ENCODE measurements around the gene SLC35F6.
"Not testable (repeated sequence)": the region's sequence is repeated elsewhere in the genome, so short reads cannot be mapped to it uniquely, and the experiment has no call there.

Gene SLC35F6

DNA sequence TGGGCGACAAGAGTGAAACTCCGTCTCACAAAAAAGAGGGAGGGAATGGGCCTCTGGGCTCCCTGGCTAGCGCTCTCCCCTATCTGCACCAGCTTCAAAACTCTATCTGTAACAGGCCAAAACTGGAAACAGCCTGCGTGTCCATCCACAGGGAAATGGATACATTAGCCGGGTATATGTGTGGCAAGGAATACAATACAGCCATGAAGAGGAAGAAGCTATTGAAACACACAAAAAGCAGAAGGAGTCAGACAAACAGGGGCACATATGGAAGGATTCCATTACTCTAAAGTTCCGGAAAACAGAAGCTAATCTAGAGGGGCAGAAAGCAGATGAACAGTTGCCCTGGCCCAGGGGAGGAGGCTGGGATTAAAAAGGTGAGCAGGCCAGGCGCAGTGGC, 24.6 kb upstream of the SLC35F6 start:
- H3K4me1 Mint-ChIP-seq (ENCODE audit: low read depth), result no peaks in the 10 kb centered on the region
- no peaks in the 10 kb centered on the region for H3K36me3 Mint-ChIP-seq (ENCODE audit: low read depth)
- H3K4me3 Mint-ChIP-seq, result no peak overlapping the region
- peaks cover 19% of the 10 kb centered on the region for H3K27me3 Mint-ChIP-seq
- no peak overlapping the region for H3K27ac Mint-ChIP-seq
- H3K9me3 Mint-ChIP-seq, result no peaks in the 10 kb centered on the region
- intact Hi-C loops (cut with micrococcal nuclease), result no loop called here

DNA sequence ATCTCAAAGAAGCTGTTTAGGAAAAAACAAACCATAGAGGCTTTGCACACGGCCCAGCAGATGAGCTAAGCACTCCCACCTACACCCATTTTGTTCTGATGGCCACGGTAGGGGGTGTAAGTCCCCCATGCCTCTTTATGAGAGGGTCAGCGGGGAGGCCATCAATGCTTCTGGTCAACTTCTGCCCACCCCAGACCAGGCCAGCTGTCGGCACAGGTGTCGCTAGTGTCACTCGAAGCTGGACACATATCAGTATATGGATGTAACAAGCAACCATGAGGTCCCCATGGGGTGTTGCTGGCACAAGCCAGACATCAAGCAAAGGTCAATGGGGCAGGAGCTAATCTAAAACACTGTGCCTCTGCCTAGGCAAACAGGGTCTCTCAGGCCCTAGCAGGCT, 23.7 kb upstream of the SLC35F6 start:
- no peaks in the 10 kb centered on the region for H3K36me3 Mint-ChIP-seq (ENCODE audit: low read depth)
- no peak overlapping the region for H3K27ac Mint-ChIP-seq
- no peaks in the 10 kb centered on the region for H3K9me3 Mint-ChIP-seq
- no peak overlapping the region for H3K4me3 Mint-ChIP-seq
- no peaks in the 10 kb centered on the region for H3K4me1 Mint-ChIP-seq (ENCODE audit: low read depth)
- intact Hi-C loops (cut with micrococcal nuclease), result no loop called here
- H3K27me3 Mint-ChIP-seq, result peaks cover 21% of the 10 kb centered on the region

DNA sequence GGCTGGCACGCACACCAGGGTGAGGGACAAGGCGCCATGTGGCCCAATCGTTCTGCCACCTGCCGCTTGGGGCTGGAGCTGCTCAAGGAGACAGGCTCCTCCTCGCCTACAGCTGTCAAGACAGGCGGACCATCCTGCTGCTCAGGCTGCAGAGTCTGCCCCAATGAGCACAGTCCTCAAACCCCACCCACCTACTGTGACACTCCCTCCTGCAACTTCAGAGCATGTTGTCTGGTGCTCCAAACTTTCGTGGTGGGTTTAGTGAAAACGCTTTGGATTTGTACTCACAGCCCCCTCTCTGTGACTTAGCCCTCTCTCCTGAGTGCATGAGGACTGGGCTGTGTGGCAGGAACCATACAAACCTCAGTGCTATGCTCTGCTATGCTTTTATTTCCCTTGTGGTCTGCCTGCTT, 23.2 kb upstream of the SLC35F6 start:
- H3K36me3 Mint-ChIP-seq (ENCODE audit: low read depth), result no peaks in the 10 kb centered on the region
- H3K27ac Mint-ChIP-seq, result no peak overlapping the region
- no peak overlapping the region for H3K4me3 Mint-ChIP-seq
- H3K9me3 Mint-ChIP-seq, result no peaks in the 10 kb centered on the region
- peaks cover 21% of the 10 kb centered on the region for H3K27me3 Mint-ChIP-seq
- intact Hi-C loops (cut with micrococcal nuclease), result no loop called here
- no peaks in the 10 kb centered on the region for H3K4me1 Mint-ChIP-seq (ENCODE audit: low read depth)

DNA sequence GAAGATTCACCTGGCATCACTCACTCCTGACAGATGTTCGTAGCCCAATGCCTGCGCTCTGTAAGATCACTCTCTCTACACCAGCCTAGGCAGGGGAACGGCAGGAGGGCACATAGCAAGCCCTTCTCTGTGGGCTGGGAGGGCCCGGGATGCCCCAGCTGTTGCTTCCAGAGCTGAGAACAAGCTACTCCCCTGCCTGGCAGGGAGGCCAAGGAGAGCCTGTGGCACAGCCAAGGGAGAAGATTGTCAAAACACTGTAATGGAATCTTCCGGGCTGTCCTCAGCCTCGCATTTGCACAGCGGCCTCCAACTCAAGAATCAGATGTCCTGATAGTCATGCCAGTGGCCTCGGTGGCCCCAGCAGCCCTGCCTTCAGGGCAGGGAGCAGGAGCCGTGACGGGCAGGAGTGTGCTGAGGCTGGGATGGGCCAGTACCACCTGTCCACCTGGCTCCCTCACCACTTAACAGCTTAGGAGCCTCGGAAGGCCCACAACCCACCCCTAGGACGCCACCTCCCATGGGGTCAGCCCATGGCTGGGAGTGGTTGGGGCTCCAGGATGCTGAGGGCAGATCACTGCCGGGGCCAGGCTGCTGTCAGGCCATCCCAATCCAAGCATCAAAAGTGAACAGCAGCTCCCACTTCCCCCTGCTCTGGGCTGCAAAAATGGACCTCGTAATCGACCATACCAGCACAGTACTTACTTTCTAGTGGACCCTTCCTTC, 21.9 kb upstream of the SLC35F6 start:
- Mint-ChIP-seq H3K27me3 (peaks cover 21% of the 10 kb centered on the region), H3K9me3 (no peaks in the 10 kb centered on the region), H3K4me1 (ENCODE audit: low read depth) (no peaks in the 10 kb centered on the region), H3K4me3 (no peak overlapping the region), H3K27ac (no peak overlapping the region), H3K36me3 (ENCODE audit: low read depth) (no peaks in the 10 kb centered on the region)
- intact Hi-C loops (cut with micrococcal nuclease), result no loop called here

DNA sequence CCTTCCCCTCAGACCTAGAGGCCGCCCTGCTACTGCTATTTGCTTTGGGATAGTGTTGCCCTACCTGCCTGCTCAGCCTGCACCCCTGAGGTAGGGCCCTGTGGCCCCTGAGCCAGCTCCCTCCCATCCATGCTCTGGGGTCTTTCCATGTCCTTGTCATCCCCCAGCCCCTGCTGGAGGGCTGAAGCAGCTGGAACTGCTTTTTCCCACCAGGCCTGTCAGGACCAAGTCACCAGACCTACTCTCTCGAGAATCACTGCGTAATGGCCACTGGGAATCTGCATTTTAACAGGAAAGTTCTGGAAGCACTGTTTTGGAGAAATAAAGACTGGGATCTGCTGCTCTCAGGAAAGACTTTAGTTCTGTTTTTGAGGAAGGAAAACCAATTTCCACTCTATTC, 20.2 kb upstream of the SLC35F6 start:
- H3K27ac Mint-ChIP-seq, result no peak overlapping the region
- intact Hi-C loops (cut with micrococcal nuclease), result no loop called here

DNA sequence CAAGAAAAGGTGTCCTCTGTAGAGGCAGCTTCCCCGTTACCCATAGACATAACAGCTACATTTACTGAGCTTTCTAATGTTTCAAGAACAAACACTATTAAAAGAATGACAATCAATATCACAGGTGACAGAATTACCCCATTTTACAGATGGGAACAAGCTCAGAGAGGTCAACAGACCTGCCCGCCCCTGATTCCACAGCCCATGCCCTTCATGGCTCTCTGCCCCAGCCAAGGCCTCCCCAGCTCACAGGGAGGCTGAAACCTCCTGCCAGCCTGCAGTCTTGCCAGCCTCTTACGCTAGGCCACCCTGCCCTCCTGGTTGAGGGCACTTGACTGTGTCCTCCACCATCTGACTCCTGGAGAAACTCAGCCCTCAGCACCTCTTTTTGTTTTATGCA, 19.1 kb upstream of the SLC35F6 start:
- intact Hi-C loops (cut with micrococcal nuclease), result loop anchor here (1.0 kb wide), 1 partner anchor 140 kb away; no protein-coding TSS in a partner anchor
- H3K9me3 Mint-ChIP-seq, result no peaks in the 10 kb centered on the region
- H3K27me3 Mint-ChIP-seq, result peaks cover 15% of the 10 kb centered on the region
- no peak overlapping the region for H3K27ac Mint-ChIP-seq
- H3K36me3 Mint-ChIP-seq (ENCODE audit: low read depth), result no peaks in the 10 kb centered on the region
- H3K4me3 Mint-ChIP-seq, result no peak overlapping the region
- peaks cover 1% of the 10 kb centered on the region for H3K4me1 Mint-ChIP-seq (ENCODE audit: low read depth)

More for the DNA sequence above, 20.2 kb upstream of the SLC35F6 start:
- Mint-ChIP-seq H3K27me3 (peaks cover 19% of the 10 kb centered on the region), H3K36me3 (ENCODE audit: low read depth) (no peaks in the 10 kb centered on the region), H3K4me3 (no peak overlapping the region), H3K4me1 (ENCODE audit: low read depth) (no peaks in the 10 kb centered on the region), H3K9me3 (no peaks in the 10 kb centered on the region)

DNA sequence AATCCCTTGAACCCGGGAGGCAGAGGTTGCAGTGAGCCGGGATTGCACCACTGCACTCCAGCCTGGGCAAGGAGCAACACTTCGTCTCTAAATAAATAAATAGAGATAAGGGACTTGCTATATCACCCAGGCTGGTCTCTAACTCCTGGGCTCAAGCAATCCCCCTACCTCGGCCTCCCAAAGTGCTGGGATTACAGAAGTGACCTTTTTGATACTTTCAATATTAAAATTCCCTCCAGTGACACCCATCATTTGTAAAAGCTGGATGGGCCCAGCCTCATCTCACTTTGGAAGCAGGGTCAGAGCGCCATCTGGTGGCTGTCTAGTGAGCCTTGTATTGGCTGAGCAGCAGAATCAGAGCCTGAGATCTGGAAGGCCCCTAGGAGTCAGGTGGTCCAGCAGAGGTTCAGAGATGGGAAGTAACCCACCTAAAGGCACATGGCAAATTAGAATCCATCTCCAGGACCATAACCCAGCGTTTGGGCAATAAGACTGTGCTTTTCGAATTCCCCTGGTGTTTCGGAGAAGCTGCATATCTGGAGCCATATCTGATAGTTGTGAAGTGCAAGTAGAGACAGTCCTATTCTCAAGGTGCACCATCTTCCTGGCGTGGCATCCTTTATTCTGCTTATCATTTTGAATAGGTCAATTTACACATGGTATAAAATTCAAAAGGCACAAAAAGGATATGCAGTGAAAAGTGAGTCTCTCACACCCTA, 18.3 kb upstream of the SLC35F6 start:
- intact Hi-C loops (cut with micrococcal nuclease), result loop anchor here (1.0 kb wide), 1 partner anchor 140 kb away; no protein-coding TSS in a partner anchor

DNA sequence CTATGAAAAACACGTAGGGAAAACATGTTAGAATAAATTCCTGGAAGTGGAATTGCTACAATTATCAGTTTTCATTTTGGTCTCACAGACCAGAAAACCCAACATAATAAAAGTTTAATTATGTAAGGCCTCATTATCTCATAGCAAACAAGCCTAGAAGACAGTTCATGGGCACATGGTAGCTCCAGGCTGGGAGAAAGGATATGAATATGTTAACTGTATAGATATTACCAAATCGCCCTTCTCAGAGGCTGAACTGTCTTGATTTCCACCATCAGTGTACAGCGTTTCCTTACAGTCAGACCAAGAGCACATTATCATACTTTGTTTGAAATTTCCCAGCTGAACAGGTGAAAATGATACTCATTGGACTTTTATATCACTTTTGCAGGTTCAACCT, 17.1 kb upstream of the SLC35F6 start:
- Mint-ChIP-seq H3K36me3 (ENCODE audit: low read depth) (no peaks in the 10 kb centered on the region), H3K27me3 (peaks cover 2% of the 10 kb centered on the region), H3K4me3 (no peak overlapping the region), H3K4me1 (ENCODE audit: low read depth) (peaks cover 10% of the 10 kb centered on the region), H3K27ac (no peak overlapping the region), H3K9me3 (no peaks in the 10 kb centered on the region)
- intact Hi-C loops (cut with micrococcal nuclease), result no loop called here

More for the DNA sequence above, 18.3 kb upstream of the SLC35F6 start:
- Mint-ChIP-seq H3K4me3 (no peak overlapping the region), H3K9me3 (no peaks in the 10 kb centered on the region), H3K27me3 (peaks cover 12% of the 10 kb centered on the region), H3K4me1 (ENCODE audit: low read depth) (peaks cover 10% of the 10 kb centered on the region), H3K27ac (no peak overlapping the region), H3K36me3 (ENCODE audit: low read depth) (no peaks in the 10 kb centered on the region)

DNA sequence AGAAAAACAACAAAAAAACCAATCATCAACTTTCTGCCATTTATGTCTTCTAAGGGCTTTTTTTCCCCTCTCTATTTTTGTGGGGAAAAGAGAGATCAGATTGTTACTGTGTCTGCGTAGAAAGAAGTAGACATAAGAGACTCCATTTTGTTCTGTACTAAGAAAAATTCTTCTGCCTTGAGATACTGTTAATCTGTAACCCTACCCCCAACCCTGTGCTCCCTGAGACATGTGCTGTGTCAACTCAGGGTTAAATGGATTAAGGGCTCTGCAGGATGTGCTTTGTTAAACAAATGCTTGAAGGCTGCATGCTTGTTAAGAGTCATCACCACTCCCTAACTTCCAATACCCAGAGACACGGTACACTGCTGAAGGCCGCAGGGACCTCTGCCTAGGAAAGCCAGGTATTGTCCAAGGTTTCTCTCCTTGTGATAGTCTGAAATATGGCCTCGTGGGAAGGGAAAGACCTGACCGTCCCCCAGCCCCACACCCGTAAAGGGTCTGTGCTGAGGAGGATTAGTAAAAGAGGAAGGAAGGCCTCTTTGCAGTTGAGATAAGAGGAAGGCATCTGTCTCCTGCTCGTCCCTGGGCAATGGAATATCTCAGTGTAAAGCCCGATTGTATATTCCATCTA, 14.2 kb upstream of the SLC35F6 start:
- peaks cover 11% of the 10 kb centered on the region for H3K4me1 Mint-ChIP-seq (ENCODE audit: low read depth)
- intact Hi-C loops (cut with micrococcal nuclease); H3K36me3 Mint-ChIP-seq (ENCODE audit: low read depth); H3K9me3 Mint-ChIP-seq; H3K27ac Mint-ChIP-seq; H3K27me3 Mint-ChIP-seq; H3K4me3 Mint-ChIP-seq: not testable (repeated sequence)

DNA sequence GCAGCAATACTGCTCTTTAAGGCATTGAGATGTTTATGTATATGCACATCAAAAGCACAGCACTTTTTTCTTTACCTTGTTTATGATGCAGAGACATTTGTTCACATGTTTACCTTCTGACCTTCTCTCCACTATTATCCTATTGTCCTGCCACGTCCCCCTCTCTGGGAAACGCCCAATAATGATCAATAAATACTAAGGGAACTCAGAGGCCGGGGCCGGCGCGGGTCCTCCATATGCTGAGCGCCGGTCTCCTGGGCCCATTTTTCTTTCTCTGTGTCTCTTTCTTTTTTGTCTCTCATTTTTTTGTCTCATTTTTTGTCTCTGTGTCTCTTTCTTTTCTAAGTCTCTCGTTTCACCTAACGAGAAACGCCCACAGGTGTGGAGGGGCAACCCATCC, 13.6 kb upstream of the SLC35F6 start:
- H3K27me3 Mint-ChIP-seq; intact Hi-C loops (cut with micrococcal nuclease); H3K4me3 Mint-ChIP-seq; H3K36me3 Mint-ChIP-seq (ENCODE audit: low read depth); H3K27ac Mint-ChIP-seq; H3K9me3 Mint-ChIP-seq: not testable (repeated sequence)
- H3K4me1 Mint-ChIP-seq (ENCODE audit: low read depth), result peaks cover 15% of the 10 kb centered on the region

DNA sequence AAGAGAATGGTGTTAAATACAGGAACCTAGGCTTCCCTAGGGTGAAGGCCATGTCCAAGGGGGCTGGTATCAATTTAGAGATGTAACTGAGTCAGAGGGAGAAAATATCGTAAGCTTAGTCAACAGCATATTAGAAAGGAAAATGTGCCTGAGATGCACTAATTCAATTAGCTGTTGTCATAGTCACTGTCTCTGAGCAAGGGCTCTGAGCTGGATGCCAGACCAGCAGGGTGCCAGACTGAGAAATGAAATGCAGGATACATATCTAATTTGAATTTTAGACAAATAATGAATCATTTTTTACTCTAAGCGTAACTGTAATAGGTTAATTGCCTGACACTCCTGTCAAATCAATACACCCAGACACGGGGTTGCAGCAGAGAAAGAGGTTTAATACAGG, 11.4 kb upstream of the SLC35F6 start:
- H3K27me3 Mint-ChIP-seq, result no peaks in the 10 kb centered on the region
- intact Hi-C loops (cut with micrococcal nuclease), result no loop called here
- peaks cover 15% of the 10 kb centered on the region for H3K4me1 Mint-ChIP-seq (ENCODE audit: low read depth)
- H3K4me3 Mint-ChIP-seq, result no peak overlapping the region
- no peaks in the 10 kb centered on the region for H3K9me3 Mint-ChIP-seq
- H3K27ac Mint-ChIP-seq, result no peak overlapping the region
- no peaks in the 10 kb centered on the region for H3K36me3 Mint-ChIP-seq (ENCODE audit: low read depth)

DNA sequence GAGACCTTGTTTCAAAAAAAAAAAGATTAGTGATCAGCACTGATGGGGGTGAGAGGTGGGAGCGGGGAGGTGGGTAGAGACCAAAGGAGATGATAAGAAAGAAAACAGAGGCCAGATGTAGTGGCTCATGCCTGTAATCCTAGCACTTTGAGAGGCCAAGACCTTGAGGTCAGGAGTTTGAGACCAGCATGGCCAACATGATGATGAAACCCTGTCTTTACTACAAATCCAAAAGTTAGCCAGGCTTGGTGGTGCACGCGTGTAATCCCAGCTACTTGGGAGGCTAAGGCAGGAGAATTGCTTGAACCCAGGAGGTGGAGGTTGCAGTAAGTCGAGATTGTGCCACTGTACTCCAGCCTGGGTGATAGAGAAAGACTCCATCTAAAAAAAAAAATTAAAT, 9.5 kb upstream of the SLC35F6 start:
- no peak overlapping the region for H3K27ac Mint-ChIP-seq
- H3K4me1 Mint-ChIP-seq (ENCODE audit: low read depth), result peaks cover 15% of the 10 kb centered on the region
- H3K36me3 Mint-ChIP-seq (ENCODE audit: low read depth), result no peaks in the 10 kb centered on the region
- no peaks in the 10 kb centered on the region for H3K9me3 Mint-ChIP-seq
- intact Hi-C loops (cut with micrococcal nuclease), result no loop called here
- H3K27me3 Mint-ChIP-seq, result no peaks in the 10 kb centered on the region
- H3K4me3 Mint-ChIP-seq, result no peak overlapping the region

DNA sequence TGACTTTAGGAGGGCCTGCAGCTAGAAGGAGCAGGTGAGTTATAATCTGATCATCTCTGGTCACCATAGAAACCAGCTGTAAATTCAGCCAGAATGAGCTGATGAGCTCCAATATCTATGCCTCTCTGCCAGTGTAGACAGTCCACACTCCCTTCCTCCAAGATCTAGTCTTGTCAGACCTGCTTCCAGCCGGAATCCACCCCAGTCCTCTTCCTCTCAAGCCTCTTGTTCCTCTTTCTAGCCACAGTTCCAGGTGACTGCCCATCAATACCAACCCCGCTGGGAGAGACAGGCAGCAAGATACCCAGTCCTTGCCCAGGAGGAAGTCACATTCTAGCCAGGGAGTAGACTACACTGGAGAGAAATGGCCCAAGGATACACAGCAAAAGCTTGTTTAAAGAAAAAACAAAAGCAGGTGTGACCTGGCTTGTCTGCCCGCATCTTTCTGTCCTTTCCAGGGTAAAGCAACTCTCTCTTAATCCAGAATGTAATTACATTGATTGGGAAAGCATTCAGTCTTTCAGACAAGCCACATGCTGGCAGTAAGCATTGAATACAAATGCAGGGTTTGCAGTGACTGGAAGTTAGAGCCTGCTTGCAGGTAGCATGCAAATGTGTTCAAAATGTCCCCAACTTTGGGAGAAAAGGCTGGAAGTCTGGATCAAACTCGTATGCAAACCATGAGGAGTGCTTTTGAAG, 9.0 kb upstream of the SLC35F6 start:
- Mint-ChIP-seq H3K4me3 (no peak overlapping the region), H3K27me3 (peaks cover 2% of the 10 kb centered on the region), H3K9me3 (no peaks in the 10 kb centered on the region), H3K4me1 (ENCODE audit: low read depth) (peaks cover 12% of the 10 kb centered on the region), H3K36me3 (ENCODE audit: low read depth) (no peaks in the 10 kb centered on the region), H3K27ac (no peak overlapping the region)
- intact Hi-C loops (cut with micrococcal nuclease), result no loop called here

DNA sequence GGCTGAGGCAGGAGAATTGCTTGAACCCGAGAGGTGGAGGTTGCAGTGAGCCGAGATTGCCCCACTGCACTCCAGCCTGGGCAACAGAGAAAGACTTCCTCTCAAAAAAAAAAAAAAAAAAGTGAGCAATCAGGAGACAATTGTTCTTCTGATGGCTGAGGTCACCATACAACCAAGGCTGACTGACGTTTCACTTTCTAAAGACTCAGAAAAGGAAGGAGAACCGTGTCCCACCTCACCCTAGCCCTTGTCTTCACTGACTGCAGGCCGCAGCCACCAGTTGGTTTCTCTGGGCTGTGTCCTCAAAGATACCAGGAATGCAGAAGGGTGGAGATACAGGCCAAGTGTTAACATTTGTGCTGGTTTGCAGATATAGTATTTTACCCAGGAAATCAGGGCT, 7.7 kb upstream of the SLC35F6 start:
- Mint-ChIP-seq H3K27me3 (peaks cover 4% of the 10 kb centered on the region), H3K36me3 (ENCODE audit: low read depth) (no peaks in the 10 kb centered on the region), H3K4me1 (ENCODE audit: low read depth) (peaks cover 5% of the 10 kb centered on the region), H3K9me3 (no peaks in the 10 kb centered on the region), H3K27ac (no peak overlapping the region), H3K4me3 (no peak overlapping the region)
- intact Hi-C loops (cut with micrococcal nuclease), result no loop called here

Measured in dendritic cell treated with granulocyte-macrophage colony-stimulating factor and Interleukin-4, amounts not matched to agents 40 ng/mL and 50 ng/mL, for 4 days (primary cell).